Endothelial cell of umbilical vein (primary cell): ENCODE measurements around the gene POU2AF1. TPM values are rescaled to one million over a fixed set of nuclear protein-coding genes. Genes with fewer than 3 reads are reported as not detected.

Experiments
- BruUV-seq: library from RNA; stranded (reverse); fragments of 400-500 nt; replicated peaks from 2 replicates; lab custom pipeline; 2021; lab: Mats Ljungman, UMichigan
- CTCF ChIA-PET: fragments of 300-600, 350-600 bp; sonication (Branson Sonifier 250); formaldehyde crosslinking; loops from one replicate; lab custom pipeline; 2021; ENCODE audit warnings: antibody characterized with exemption, inconsistent platforms; lab: Charles Lee
- POLR2A ChIA-PET: fragments of 300-600, 350-600 bp; sonication (Branson Sonifier 250); formaldehyde crosslinking; loops from one replicate; lab custom pipeline; 2021; ENCODE audit warnings: antibody characterized with exemption, inconsistent platforms; lab: Charles Lee
- DNase-seq: peaks from one replicate; pipeline ENCODE4 v3.0.0-alpha.2; 2011; ENCODE audit warnings: low read depth, low spot score
- FAIRE-seq: peaks from 2 replicates; lab custom pipeline; 2011; peaks lifted over from hg19 to GRCh38; lab: Jason Lieb, UNC
- H2AFZ ChIP-seq: 2 replicates; pipeline ENCODE4 v1.6.0; 2012; ENCODE audit warnings: low read depth, low read length, control low read depth, inconsistent platforms
- H3K27ac ChIP-seq: 2 replicates; pipeline ENCODE4 v1.5.1; 2011; ENCODE audit warnings: low read depth, mild to moderate bottlenecking, control low read depth, low read length, moderate library complexity; ENCODE audit not compliant: insufficient read depth
- H3K27me3 ChIP-seq, 2 experiments: 2 replicates each; pipeline versions ENCODE4 v1.6.0 to v1.6.1; 2011; ENCODE audit warnings: low read length in 2 of 2, mixed read lengths in 1 of 2; ENCODE audit not compliant: control insufficient read depth in 2 of 2, insufficient read depth in 2 of 2
- H3K36me3 ChIP-seq, 2 experiments: 2 replicates in 1 of 2; 3 replicates in 1 of 2; pipeline ENCODE4 v1.5.1; 2011; ENCODE audit warnings: low read length in 2 of 2, mild to moderate bottlenecking in 1 of 2, moderate library complexity in 1 of 2; ENCODE audit not compliant: control insufficient read depth in 2 of 2, insufficient read depth in 2 of 2; ENCODE audit errors: extremely low read depth in 1 of 2
- H3K4me1 ChIP-seq: 3 replicates; pipeline ENCODE4 v1.5.1; 2011; ENCODE audit warnings: mild to moderate bottlenecking, low read length; ENCODE audit not compliant: control insufficient read depth, insufficient read depth; ENCODE audit errors: extremely low read depth
- H3K4me2 ChIP-seq: 2 replicates; pipeline ENCODE4 v1.6.1; 2011; ENCODE audit warnings: low read length, control low read depth, mixed read lengths; ENCODE audit not compliant: insufficient read depth
- H3K4me3 ChIP-seq, 3 experiments: fragments of 200-600 bp in 1 of 3; sonication (generic), shearing (Covaris generic) in 1 of 3; replicated peaks in 1 of 3; 2 replicates each; pipeline ENCODE4 v1.5.1; 2011 to 2016; ENCODE audit warnings: control low read depth in 3 of 3, low read length in 3 of 3, mild to moderate bottlenecking in 2 of 3, inconsistent platforms in 1 of 3, low read depth in 1 of 3, moderate library complexity in 1 of 3; ENCODE audit not compliant: insufficient read depth in 1 of 3
- H3K79me2 ChIP-seq: 2 replicates; pipeline ENCODE4 v1.6.0; 2012; ENCODE audit warnings: low read length, inconsistent platforms; ENCODE audit not compliant: control insufficient read depth, insufficient read depth
- H3K9ac ChIP-seq: replicated peaks from 2 replicates; pipeline ENCODE3; 2011; ENCODE audit warnings: low read length, control low read depth; ENCODE audit not compliant: insufficient read depth; ENCODE audit errors: extremely low read depth
- H3K9me1 ChIP-seq: replicated peaks from 3 replicates; pipeline ENCODE4 v1.6.0; 2011; ENCODE audit warnings: mild to moderate bottlenecking, low read length; ENCODE audit not compliant: control insufficient read depth, insufficient read depth; ENCODE audit errors: extremely low read depth
- H3K9me3 ChIP-seq: replicated peaks from 2 replicates; pipeline ENCODE4 v1.5.1; 2012; ENCODE audit warnings: low read length, inconsistent platforms; ENCODE audit not compliant: control insufficient read depth, insufficient read depth
- H4K20me1 ChIP-seq: replicated peaks from 2 replicates; pipeline ENCODE3; 2011; ENCODE audit warnings: mild to moderate bottlenecking, low read length; ENCODE audit not compliant: control insufficient read depth, insufficient read depth; ENCODE audit errors: extremely low read depth
- CTCF ChIP-seq, 2 donors: IDR thresholded peaks; 1 replicate in 1 of 2; 2 replicates in 1 of 2; pipeline ENCODE4 v1.5.1; 2011; ENCODE audit warnings: low read length in 2 of 2, mild to moderate bottlenecking in 2 of 2, moderate library complexity in 2 of 2, control low read depth in 1 of 2, inconsistent platforms in 1 of 2, low read depth in 1 of 2; ENCODE audit not compliant: insufficient read depth in 1 of 2; ENCODE audit errors: extremely low read depth in 1 of 2
- EZH2 ChIP-seq: IDR thresholded peaks from 2 replicates; pipeline ENCODE4 v1.6.1; 2012; ENCODE audit warnings: borderline replicate concordance, low read depth, mild to moderate bottlenecking, moderate library complexity, low read length, inconsistent platforms; ENCODE audit not compliant: severe bottlenecking
- FOS ChIP-seq: IDR thresholded peaks from 2 replicates; pipeline ENCODE4 v1.6.1; 2011; ENCODE audit warnings: mild to moderate bottlenecking, low read length, moderate library complexity, borderline replicate concordance; ENCODE audit not compliant: insufficient read depth
- GATA2 ChIP-seq: IDR thresholded peaks from 2 replicates; pipeline ENCODE4 v1.7.0; 2011; ENCODE audit warnings: low read depth, mild to moderate bottlenecking, moderate library complexity, mixed read lengths, low read length; ENCODE audit not compliant: insufficient read length, insufficient read depth
- MAX ChIP-seq: IDR thresholded peaks from 2 replicates; pipeline ENCODE4 v1.6.1; 2011; ENCODE audit not compliant: insufficient read depth, insufficient read length
- MYC ChIP-seq: IDR thresholded peaks from one replicate; pipeline ENCODE4 v1.6.1; 2011; ENCODE audit warnings: mild to moderate bottlenecking, low read depth, low read length
- POLR2A ChIP-seq: IDR thresholded peaks from 2 replicates; pipeline ENCODE4 v1.6.1; 2012; ENCODE audit warnings: low read depth, mild to moderate bottlenecking, control low read depth, low read length
- POLR2AphosphoS5 ChIP-seq: IDR thresholded peaks from 2 replicates; pipeline ENCODE4 v1.6.1; 2012; ENCODE audit warnings: low read depth, mild to moderate bottlenecking, control low read depth, low read length, moderate library complexity; ENCODE audit not compliant: insufficient read depth
- dilution Hi-C: fragments of 300-500 bp; cut with MboI; formaldehyde crosslinking; loops from one replicate; pipeline ENCODE4 v1.15.0; 2019; ENCODE audit warnings: low sequenced_read_pairs; ENCODE audit not compliant: extremely low pct_ligation_motif_present
- intact Hi-C: fragments of 100-400 bp; cut with micrococcal nuclease; formaldehyde crosslinking; loops from one replicate; pipeline ENCODE4 v1.10.0; 2022
- polyA plus RNA-seq, 4 experiments: library from polyadenylated mRNA; depleted of rRNA in 3 of 4; stranded (reverse) in 3 of 4; unstranded in 1 of 4; fragments of >200 nt; gene quantifications; 2 replicates each; pipeline versions ENCODE4 v1.2.1 to v1.2.3, GENCODE V29; 2011 to 2012; ENCODE audit warnings: missing spikeins in 1 of 4
- total RNA-seq: library from RNA; stranded (reverse); gene quantifications from 2 replicates; pipeline ENCODE4 v1.2.3, GENCODE V29; 2021

POU2AF1 gene
- total and polyA plus RNA-seq, 2 donors (not counting 3 experiments of a cell fraction or from before 2014, with no cell fraction given): not detected

GRCh38 chr11:111427471-111427912 lies 48.4 kb upstream of the POU2AF1 start:
- POLR2A ChIA-PET: no interaction called here
- Histone ChIP-seq H3K27ac (no peak overlapping the region), H3K9me1 (no peaks in the 10 kb centered on the region), H3K4me2 (no peak overlapping the region), H3K4me3 (no peak overlapping the region), H3K9me3 (no peaks in the 10 kb centered on the region), H3K27me3 (peaks cover 2 to 7% of the 10 kb centered on the region in 2 experiments), H3K4me1 (no peaks in the 10 kb centered on the region), H3K9ac (no peak overlapping the region), H2AFZ (no peak overlapping the region), H3K36me3 (no peaks in the 10 kb centered on the region), H4K20me1 (no peaks in the 10 kb centered on the region), H3K79me2 (no peaks in the 10 kb centered on the region)
- intact Hi-C loops (no loop called here), dilution Hi-C loops (no loop called here)
- no peak for TF ChIP-seq MAX
- no peak for TF ChIP-seq CTCF (IDR thresholded peaks at IDR 0.05; ENCODE audit: extremely low read depth in 1 of 2, insufficient read depth in 1 of 2, low read depth in 1 of 2, low read length in 2 of 2)
- no peak for TF ChIP-seq FOS
- TF ChIP-seq POLR2A: no peak
- TF ChIP-seq EZH2: no peak
- TF ChIP-seq GATA2: peak; percentile 43
- TF ChIP-seq POLR2AphosphoS5: no peak
- TF ChIP-seq MYC: no peak
- FAIRE-seq (no peak), DNase-seq (no peak)
- BruUV-seq: no TSS peak
- CTCF ChIA-PET: interaction anchor here (1.0 to 3.9 kb wide), 4 partner anchors 9 to 144 kb away, joined by 3 to 45 read pairs (median 16); no protein-coding TSS in a partner anchor
